ENCODE data around the gene ZFAND2B.

DNA sequence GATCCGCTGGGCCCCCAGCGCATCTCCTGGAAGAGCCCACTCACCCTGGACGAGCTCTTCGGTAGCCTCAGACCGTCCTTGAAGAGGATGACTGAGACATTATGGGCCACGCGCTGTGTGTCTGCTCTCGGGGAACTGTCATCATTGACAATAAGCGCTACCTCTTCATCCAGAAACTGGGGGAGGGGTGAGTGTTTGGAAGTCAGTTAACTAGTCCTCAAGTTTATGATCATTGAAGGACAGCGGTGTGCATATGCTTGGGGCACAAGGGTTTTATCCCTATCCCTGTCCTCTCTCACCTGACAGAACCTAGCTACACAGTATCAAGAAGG, 39.3 kb downstream of the ZFAND2B start:
- no peak for TF ChIP-seq POLR2A (IDR thresholded peaks at IDR 0.05)
- TF ChIP-seq, protein P1, sequence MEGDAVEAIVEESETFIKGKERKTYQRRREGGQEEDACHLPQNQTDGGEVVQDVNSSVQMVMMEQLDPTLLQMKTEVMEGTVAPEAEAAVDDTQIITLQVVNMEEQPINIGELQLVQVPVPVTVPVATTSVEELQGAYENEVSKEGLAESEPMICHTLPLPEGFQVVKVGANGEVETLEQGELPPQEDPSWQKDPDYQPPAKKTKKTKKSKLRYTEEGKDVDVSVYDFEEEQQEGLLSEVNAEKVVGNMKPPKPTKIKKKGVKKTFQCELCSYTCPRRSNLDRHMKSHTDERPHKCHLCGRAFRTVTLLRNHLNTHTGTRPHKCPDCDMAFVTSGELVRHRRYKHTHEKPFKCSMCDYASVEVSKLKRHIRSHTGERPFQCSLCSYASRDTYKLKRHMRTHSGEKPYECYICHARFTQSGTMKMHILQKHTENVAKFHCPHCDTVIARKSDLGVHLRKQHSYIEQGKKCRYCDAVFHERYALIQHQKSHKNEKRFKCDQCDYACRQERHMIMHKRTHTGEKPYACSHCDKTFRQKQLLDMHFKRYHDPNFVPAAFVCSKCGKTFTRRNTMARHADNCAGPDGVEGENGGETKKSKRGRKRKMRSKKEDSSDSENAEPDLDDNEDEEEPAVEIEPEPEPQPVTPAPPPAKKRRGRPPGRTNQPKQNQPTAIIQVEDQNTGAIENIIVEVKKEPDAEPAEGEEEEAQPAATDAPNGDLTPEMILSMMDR (IDR thresholded peaks at IDR 0.05), result no peak
